CD4-positive, alpha-beta T cell treated with Interleukin-4 for 1 hour (primary cell): ENCODE results near the gene TEX19.
A peak's percentile ranks its signal among the peaks of the same experiment; 100 is the strongest.
"Not testable (repeated sequence)": the region's sequence is repeated elsewhere in the genome, so short reads cannot be mapped to it uniquely, and the experiment has no call there.

ENCODE experiments used
- DNase-seq, 2 donors: peaks; one replicate each; pipeline ENCODE4 v3.0.0-alpha.2; 2020 to 2022

Gene TEX19

DNA sequence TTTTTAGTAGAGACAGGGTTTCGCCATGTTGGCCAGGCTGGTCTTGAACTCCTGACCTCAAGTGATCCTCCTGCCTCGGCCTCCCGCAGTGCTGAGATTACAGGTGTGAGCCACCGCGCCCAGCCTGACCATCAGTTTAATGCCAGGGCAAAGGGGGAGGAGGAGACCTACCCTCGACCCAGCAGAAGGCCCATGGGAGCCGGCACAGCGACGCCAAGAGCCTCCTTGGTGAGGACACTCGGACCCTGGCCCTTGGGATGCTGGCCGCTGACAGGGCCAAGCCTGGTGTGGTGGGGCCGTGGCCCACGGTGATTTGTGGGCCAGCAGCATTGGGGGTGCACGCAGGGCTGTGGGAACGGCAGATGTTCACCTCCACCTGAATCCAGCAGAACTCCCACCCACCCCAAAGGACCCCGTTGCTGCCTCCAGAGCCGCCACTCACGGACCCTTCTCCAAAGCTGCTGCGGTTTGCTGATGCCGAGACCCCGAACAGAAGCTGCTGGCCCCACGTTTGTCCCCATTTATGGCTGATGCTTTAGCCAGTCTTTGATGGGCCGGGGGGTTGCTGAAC is 32.5 kb downstream of the TEX19 start:
- DNase-seq, result no peak

DNA sequence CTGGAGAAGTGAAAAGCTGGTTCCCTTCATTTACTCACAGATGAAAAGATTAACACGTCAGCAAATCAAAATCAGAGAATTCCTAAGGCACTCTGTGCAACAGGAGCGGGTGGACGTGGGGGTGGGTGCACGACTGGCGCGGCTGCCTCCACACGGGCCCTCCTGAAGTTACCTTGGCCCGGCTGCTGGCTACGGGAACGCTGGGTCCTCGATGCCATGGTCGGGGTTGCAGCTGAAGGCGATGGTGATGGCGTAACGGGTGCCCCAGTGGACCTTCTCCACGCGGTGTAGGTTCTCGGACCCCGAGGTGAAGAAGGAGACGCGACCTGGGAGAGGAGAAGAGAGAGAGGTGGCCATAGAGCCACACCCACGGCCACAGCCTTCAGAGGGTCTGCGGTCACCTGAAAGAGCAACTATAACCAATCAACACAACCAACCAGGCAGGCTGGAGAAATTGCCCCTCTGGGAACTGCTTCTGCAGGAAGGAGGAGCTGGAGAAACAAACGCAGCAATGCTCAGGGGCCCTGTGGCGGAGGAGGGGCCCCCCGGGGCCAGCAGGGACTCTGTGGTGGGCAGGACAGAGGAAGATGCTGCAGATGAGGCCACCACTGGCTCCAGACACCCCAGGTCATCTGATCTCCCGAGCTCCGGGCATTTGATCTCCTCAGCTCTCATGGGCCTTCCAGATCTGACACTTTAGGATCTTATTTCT is 33.3 kb downstream of the TEX19 start:
- no peak for DNase-seq

DNA sequence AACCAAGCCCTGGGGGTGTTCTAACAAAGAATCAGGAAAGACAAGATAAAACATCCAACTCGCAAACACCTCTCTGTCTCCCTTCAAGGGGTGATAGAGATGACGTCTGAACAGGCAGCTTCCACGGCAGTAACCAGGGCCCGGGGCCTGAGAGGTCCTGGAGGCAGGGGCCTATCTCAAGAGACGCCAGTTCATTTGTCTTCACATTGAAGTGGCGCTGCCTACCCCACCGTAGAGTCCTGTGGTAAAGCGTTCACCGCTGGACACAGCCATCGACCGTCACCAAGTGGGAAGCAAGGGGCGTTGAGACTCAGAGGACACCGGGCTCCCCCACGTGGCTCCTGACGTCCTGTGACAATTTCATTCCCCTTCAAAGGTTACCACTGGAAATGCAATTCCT is 33.9 kb downstream of the TEX19 start:
- no peak for DNase-seq

DNA sequence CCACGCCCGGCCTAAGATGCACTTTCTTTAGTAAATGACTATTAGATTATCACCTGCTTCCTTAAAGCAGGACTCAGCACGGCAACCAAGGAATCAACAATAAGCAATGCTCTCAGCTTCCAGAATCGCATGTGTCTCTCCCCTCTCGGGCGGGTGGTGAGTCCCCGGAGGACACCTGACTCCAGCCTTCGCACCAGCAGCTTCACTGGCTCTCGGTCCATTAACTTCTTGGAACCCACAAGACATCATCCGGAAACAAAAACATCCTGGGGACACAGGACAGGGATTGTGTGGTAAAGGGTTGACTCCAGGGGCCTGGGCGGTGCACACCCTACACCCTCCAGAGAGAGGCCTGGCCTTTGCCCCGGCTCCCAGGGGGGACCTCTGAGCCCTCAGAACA is 35.2 kb downstream of the TEX19 start:
- no peak for DNase-seq

DNA sequence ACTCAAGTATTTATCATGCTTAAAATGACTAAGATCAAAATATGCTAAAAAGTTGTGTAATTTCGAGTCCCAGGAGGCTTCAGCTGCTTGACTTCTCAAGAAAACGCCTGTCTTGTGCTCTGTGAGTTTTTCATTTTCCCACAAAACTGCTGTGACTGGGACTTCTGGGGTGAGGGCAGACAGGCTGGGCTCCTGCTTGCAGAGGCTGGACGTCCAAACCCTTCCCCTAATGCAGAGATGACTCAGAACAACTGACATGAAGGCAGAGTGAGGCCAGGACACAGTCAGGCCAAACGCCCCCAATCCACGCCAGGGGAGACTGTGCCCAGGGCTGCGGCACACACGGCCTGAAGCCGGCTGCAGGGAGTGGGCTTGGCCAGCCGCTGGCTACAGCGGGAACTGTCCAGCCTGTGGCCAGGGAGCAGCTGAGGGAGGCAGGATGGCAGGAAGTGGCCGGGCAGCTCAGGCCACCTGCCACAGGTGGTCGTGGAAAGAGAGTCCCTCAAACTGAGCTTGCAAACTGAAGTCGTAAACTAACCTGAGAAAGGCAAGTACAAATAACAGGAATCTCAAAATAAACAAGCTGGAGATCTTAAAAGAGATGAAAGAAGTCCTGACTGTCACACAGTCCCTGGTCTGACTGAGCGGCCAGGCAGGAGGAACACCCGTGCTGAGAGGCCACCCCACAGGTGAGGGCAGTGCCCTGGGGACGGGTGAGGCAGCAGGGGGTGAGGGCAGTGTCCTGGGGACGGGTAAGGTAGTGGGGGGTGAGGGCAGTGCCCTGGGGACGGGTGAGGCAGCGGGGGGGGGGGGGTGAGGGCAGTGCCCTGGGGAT is 37.8 kb downstream of the TEX19 start:
- DNase-seq, result no peak

DNA sequence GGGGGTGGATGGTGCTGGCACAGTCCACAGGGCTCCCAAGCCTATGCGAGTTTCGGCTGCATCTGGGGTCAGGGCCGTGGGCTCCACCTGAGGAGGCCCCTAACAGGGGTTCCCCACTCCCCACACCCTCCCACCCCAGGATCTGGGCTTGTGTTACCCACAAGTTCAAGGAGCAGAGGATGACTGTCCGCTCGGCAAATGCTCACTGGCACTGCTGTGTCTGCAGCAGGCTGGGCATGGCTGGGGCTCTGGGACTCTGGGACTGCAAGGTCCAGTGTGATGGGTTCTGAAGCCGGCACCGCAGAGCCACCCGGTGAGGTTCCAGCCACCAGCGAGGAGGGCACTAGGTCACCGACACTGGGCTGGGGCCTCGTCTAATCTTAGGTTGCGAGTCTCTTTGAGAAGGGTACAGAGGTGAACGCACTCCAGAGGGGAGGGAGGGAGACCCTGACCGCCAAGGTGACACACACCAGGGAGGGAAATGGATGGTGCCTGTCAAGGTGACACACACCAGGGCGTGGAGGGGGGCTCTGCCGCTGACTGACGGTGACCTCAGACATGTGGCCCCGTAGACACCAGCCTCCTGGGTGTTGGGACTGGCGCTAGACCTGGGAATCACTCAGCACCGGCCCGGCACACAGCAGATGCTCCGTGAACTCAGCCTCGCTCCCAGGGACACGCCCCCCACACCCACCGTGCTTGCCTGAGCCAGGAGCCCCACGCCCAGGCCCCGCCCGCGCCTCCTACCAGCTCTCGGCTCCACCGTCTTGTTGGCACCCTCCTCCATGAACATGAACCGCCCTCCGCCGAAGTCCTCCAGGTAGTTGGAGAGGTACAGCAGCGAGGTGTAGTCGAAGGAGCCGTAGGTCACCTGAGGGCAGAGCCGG is 38.6 kb downstream of the TEX19 start:
- DNase-seq, result no peak

DNA sequence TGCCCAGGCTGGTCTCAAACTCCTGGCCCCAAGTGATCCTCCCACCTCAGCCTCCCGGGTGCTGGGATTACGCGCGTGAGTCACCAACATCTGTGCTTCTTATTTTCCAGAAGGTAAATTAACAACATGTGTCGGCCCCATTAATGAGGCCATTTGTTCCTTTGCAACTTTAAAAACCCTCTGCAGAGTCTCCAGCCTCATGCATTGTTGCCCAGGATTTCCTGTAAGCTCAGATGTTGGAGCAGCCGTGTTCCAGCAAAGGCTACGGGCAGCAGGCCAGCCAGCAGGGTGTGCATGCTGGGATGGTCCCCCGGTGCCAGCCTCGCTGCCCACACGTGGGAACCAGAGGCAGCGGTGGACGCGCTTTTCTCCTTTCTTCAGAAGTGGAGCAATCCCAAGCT is 40.0 kb downstream of the TEX19 start:
- DNase-seq, result no peak

DNA sequence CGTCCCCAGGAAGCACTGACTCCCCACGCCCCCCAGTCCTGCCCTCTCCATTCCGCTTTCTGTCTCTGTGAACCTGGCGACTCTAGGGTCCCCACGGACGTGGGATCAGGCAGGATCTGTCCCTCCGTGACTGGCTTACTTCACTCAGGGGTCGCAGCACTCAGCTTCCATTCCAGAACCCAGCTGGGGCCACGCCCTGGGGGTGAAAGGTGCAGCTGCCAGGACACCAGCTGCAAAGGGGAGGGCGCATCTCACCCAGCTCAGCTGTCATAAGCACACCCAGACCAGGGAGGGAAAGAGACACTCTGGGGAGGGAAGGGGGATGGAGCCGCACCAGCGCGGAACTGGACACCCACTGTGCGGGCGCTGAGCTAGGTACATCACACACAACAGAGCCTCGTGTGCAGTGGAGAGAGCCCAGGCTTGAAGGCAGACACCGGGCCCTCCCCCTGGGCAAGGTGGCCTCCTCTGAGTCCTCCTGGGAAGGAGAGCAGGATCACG is 40.6 kb downstream of the TEX19 start:
- DNase-seq, result no peak

DNA sequence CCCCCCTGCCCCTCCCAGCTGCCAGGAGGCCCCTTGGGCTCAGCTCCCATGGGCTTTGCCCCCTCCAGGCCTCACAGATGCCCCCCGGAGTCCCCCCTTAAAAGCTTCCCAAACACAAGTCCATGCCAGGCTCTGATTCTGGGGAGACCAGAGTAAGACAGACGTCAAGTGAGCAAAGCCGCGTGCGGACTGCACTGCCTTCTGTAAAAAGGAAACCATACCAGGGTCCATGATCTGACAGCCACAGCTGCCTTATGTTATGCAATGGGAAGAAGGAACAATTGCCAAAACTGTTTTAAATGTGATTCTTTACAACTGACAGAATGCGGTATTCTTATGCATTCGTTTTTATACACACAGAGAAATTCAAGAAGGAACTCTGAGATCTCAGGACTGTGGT is 41.2 kb downstream of the TEX19 start:
- no peak for DNase-seq

DNA sequence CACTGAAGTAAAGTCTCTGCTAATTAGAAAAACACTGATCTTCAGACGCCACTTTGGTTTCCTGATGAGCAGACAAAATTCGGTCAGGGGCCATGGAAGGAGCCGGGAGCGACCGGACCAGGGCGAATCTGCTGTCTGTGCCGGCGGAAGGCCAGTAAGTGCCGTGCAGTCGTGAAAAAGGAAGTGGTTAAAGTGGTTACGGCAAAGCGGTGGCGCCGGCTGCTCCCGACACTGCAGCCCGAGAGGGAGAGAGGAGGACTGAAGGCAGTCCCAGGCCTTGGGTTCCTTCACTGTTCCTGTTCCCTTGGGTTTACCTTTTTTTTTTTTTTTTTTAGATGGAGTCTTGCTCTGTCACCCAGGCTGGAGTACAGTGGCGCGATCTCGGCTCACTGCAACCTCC is 41.8 kb downstream of the TEX19 start:
- peak; percentile 54 to 61 for DNase-seq

DNA sequence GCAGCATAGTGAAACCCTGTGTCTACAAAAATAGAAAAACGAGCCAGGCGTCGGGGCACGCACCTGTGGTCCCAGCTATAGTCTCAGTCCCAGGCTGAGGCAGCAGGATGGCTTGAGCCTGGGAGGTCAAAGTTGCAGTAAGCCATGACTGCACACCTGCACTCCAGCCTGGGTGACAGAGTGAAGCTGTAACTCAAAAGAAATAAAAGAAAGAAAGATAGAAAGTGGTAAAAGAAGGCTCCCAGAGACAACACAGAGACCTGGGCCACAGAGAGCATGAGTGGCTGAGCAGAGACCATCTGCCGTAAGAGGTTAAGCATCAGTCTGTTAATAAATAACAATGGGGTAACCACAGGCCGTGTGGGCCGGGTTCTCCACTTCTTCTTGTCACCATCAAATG is 43.8 kb downstream of the TEX19 start:
- DNase-seq, result no peak

DNA sequence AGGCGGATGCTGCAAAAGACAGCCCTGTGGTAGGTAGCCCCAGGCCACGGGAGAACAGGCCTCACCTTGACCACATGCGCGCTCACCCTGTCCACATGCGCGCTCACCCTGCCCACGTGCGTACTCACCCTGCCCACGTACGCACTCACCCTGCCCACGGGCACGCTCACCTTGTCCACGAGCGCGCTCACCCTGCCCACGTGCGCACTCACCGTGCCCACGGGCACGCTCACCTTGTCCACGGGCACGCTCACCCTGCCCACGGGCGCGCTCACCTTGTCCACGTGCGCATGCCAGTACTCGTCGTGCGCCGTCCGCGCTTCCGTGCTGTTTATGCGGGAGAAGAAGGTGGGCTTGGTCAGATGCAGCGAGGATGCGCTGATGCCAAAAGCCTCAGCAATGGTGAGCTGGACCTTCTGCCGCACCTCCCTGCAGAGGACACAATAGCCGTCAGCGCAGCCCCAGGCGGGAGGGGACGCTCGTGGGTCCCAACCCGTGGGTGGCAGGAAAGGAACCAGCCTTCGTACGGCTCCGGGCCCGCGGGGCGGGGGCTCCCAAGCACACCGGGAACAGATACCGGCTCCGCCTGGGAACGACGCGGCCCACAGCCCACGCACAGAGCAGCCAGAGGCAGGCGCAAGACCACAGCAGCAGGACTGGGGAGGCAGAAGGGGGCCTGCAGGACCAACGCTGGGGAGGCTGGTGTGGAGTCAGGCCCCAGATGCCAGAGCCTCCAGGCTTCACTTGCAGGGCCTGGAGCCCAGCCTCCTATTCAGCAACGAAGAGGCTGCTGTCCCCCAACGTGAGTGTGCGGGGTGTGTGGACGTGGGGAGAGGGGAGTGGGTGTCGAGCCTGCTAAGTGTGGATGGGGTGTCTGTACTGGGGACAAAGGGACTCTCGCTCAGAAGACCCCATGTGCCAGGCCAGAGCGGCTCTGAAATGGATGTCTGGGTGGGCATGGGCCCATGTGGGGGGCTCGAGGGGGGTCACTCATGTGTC is 44.9 kb downstream of the TEX19 start:
- no peak for DNase-seq

DNA sequence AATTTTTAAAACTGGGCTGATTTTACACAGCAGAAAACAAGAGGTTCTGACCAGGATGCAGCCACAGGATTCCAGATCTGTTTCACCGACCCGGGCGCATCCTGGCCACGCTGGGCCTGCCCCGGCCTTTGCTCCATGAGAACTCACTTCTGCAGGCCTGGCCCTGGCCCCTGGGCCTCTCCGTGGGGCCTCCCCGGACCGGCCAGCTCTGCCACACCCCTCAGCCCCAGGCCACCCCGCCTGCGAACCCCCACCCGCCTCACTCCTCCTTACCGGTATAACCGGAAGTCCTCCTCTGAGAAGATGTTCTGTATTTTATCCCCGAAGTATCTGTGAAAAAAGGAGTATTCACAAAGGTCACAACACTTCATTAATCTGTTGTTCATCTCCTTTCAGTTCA is 46.0 kb downstream of the TEX19 start:
- no peak for DNase-seq

DNA sequence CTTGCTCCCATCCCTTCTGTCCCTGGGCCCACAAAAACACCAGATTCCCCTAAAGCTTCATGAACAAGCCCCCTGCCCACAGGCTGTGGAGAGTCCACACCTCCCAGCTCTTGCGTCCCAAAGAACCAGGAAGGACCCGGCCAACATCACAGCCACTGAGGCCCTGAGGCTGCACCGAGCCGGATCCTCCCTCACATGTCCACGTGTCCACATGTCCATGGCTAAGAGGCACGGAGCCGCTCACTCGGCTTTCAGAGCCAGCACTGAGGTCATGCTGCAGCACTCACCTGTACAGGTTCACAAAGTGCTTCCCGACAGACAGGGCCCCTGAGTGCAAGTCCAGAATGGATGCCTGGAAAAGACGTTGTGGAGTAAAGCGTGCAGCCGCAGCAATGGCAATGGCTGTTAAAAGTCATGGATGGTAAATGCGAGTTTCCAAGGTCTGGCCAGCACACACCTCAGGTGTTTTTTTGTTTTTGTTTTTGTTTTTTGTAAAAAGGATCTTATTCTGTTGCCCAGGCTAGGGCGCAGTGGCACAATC is 47.2 kb downstream of the TEX19 start:
- DNase-seq, result no peak

DNA sequence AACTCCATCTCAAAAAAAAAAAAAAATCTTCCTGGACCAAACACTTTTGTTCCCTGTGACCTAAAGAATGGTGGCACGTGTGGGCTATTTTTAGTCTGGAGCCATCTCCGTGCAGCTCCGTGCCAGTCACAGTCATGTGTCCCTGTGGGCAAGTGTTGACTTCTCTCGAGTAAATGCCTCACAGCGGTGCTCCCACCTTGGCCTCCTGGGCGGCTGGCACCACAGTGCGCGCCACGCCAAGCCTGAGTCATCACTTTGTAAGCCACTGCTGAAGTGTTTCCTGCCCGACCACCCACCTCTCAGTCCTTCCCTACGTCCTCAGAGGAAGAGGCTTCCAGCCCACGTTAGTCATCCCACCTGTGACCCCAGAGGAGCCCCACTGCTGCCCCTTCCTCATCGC is 48.2 kb downstream of the TEX19 start:
- DNase-seq, result no peak

DNA sequence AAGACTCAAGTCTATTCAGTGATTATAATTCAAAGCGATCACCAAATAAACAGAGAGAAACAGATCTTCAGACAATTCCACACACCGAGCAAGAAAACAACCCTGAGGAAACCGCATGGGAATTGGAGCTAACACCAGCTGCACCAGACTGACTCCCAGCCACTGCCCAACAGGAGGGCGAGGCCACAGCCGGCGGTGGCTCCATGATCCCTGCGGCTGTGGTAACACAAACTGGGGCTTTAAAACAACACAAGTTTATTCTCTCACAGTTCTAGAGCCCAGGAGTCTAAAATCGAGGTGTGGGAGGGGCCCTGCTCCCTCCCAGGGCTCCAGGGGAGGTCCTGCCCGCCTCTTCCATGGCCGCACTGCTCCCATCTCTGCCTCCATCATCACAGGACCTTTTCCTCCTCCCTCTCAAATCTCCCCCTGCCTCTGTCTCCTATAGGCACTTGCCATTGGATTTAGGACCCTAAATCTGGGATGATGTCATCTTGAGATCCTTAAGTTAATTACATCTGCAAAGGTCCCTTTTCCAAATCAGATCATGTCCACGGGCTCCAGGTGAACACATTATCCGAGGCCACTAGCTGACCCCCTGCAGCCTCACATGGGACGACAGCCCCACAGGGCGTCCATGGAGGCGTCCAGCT is 49.4 kb downstream of the TEX19 start:
- DNase-seq, result no peak

DNA sequence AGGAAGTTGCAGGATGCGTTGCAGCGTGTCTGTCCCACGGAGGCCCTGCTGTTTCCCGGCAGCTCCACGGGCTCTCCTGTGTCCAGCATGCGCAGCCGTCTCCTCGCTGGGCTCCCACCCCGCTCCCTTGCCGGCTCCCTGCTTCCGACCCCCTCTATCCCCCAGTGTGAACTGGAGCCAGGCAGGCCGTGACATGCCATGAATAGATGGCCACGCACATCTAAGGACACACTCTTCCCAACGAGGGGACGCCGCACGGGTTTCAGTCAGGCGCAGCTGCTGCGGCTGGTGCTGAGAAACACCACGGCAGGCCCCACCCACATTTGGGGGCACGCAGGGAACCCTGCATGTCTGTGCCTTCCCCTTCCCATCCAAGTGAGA is 49.9 kb downstream of the TEX19 start:
- DNase-seq, result no peak

DNA sequence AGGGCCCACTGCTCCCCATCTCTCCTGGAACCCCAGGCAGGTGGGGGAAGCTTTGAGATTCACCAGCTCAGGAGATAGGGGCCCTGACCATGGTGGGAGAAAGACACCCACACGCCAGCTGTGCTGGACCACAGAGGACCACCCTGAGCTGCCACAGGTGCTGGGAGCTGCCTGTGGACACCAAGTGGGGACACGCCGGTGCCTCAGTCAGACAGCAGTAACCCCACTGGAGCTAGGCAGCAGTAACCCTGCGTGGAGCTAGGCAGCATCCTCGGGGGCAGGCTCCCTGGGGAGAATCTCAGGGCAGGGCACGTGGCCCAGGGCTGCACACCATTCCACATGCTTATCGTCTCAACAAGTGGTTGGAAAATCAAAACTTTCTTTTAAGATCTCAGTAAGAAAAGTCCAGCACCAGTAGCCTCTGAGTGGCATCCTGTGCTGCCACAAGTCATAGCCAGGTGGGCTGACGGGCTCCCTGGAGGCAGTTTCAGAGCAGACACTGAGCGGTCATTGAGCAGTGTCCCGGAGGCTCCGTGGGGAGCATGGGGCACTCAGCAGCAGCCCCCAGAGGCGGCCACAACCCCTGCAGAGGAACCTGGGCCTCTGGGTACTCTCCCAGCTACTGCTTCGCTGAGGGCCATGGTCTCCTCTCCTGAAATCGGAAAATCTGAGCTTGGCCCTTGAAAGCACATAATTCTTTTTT is 51.1 kb downstream of the TEX19 start:
- DNase-seq, result no peak

DNA sequence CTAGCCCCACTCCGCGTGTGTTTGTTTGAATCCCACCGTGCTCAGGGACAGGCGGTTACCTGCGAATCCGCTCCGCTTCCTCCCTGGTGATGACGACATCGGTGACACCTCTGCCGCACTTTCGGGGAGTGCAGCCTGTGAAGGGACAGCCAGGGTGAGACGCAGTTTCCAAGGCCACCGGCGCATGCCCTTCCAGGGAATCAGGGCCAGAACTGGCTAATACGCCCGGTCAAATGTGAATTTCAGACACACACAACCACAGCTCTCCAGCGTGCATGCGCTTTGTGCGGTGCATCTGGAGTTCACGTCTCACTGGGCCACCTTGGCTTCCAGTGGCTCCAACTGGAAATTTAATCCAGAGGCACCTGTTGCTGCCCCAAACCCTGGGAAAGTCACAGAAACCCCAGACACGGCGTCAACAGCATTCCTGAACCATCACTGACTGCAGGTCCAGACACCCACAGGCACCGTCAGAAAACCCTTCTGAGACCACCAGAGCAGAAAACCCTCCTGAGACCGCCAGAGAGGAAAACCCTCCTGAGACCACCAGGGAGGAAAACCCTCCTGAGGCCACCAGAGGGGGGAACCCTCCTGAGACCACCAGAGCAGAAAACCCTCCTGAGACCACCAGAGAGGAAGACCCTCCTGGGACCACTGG is 52.5 kb downstream of the TEX19 start:
- no peak for DNase-seq

DNA sequence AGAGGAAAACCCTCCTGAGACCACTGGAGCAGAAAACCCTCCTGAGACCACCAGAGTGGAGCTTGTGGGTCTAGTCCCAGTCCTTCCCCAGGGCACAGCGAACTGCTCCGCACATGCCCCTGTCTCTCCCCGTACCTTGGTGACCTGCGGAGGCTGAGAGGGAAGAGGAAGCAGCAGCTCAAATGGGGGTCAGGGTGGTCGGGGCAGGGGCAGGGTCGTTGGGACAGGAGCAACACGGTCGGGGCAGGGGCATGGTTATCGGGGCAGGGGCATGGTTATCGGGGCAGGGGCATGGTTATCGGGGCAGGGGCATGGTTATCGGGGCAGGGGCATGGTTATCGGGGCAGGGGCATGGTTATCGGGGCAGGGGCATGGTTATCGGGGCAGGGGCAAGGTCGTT is 53.0 kb downstream of the TEX19 start:
- DNase-seq, result not testable (repeated sequence)
